K562 (cell line): ENCODE data around the gene DHRS4L2.
"Not testable (repeated sequence)": the region's sequence is repeated elsewhere in the genome, so short reads cannot be mapped to it uniquely, and the experiment has no call there.

Source experiments
- CBFB ChIP-seq: sonication (generic); formaldehyde crosslinking; IDR thresholded peaks from 2 replicates; pipeline ENCODE4 v1.4.0; 2020; ENCODE audit warnings: mild to moderate bottlenecking, missing genetic modification reagents
- EZH2 ChIP-seq: IDR thresholded peaks from 2 replicates; pipeline ENCODE4 v1.6.1; 2012; ENCODE audit warnings: low read depth, mild to moderate bottlenecking, inconsistent platforms, low read length, borderline replicate concordance
- HDAC6 ChIP-seq: IDR thresholded peaks from 2 replicates; pipeline ENCODE4 v1.6.1; 2012; ENCODE audit warnings: low read depth, mild to moderate bottlenecking, control low read depth, inconsistent platforms, low read length, moderate library complexity
- PHF8 ChIP-seq: fragments of 200-600 bp; sonication (generic); IDR thresholded peaks from 2 replicates; pipeline ENCODE4 v1.6.1; 2012; ENCODE audit warnings: mixed run types, mild to moderate bottlenecking, inconsistent platforms, low read length, moderate library complexity, borderline replicate concordance
- PKNOX1 ChIP-seq: fragments of 450-650 bp; IDR thresholded peaks from 2 replicates; pipeline ENCODE4 v1.6.1; 2016
- RAD21 ChIP-seq, 2 experiments: fragments of 250-450 bp in 1 of 2; fragments of 450-650 bp in 1 of 2; sonication (Bioruptor Pico) in 1 of 2; formaldehyde crosslinking in 1 of 2; IDR thresholded peaks in 1 of 2; conservative IDR thresholded peaks in 1 of 2; 2 replicates each; pipeline versions ENCODE4 v1.4.0 to v1.8.0; 2020 to 2022; ENCODE audit warnings: mild to moderate bottlenecking in 2 of 2, moderate library complexity in 1 of 2
- TF ChIP-seq, protein P1 (sequence below), 3 experiments: IDR thresholded peaks in 2 of 3; conservative IDR thresholded peaks in 1 of 3; 2 replicates each; pipeline ENCODE4 v1.5.1; 2011 to 2012; ENCODE audit warnings: low read length in 3 of 3, mild to moderate bottlenecking in 3 of 3, control low read depth in 2 of 3, improper control_type of control experiment in 1 of 3, inconsistent platforms in 1 of 3, low read depth in 1 of 3, mixed read lengths in 1 of 3, moderate library complexity in 1 of 3; ENCODE audit not compliant: insufficient read depth in 2 of 3

- TF ChIP-seq CBFB; HDAC6; EZH2; PKNOX1; RAD21 (CRISPR knock-in tag; conservative IDR thresholded peaks at IDR 0.05 in 1 of 2, IDR thresholded peaks at IDR 0.05 in 1 of 2); PHF8: not testable (repeated sequence)
- TF ChIP-seq, protein P1, sequence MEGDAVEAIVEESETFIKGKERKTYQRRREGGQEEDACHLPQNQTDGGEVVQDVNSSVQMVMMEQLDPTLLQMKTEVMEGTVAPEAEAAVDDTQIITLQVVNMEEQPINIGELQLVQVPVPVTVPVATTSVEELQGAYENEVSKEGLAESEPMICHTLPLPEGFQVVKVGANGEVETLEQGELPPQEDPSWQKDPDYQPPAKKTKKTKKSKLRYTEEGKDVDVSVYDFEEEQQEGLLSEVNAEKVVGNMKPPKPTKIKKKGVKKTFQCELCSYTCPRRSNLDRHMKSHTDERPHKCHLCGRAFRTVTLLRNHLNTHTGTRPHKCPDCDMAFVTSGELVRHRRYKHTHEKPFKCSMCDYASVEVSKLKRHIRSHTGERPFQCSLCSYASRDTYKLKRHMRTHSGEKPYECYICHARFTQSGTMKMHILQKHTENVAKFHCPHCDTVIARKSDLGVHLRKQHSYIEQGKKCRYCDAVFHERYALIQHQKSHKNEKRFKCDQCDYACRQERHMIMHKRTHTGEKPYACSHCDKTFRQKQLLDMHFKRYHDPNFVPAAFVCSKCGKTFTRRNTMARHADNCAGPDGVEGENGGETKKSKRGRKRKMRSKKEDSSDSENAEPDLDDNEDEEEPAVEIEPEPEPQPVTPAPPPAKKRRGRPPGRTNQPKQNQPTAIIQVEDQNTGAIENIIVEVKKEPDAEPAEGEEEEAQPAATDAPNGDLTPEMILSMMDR (IDR thresholded peaks at IDR 0.05 in 2 of 3, conservative IDR thresholded peaks at IDR 0.05 in 1 of 3; ENCODE audit: insufficient read depth in 2 of 3, low read depth in 1 of 3, low read length in 3 of 3): not testable (repeated sequence)
Measured at GRCh38 chr14:23974041-23974440, 14.7 kb upstream of the DHRS4L2 start.
